GM10248 (cell line): ENCODE data around the gene SELENOV.

ENCODE experiments used
- CTCF ChIA-PET: fragments of 300-600 bp; sonication (Branson Sonifier 250); formaldehyde crosslinking; extraction: SDS; loops from one replicate; lab custom pipeline; 2021; ENCODE audit warnings: antibody characterized with exemption; lab: Yijun Ruan, JAX
- POLR2A ChIA-PET: fragments of 350-650 bp; sonication (Branson Sonifier 250); formaldehyde crosslinking; extraction: SDS; loops from one replicate; lab custom pipeline; 2020; ENCODE audit warnings: antibody characterized with exemption; lab: Yijun Ruan, JAX
- DNase-seq: peaks from one replicate; pipeline ENCODE4 v3.0.0; 2012; ENCODE audit errors: extremely low spot score
- TF ChIP-seq, protein P1 (sequence below): IDR thresholded peaks from 2 replicates; pipeline ENCODE4 v1.5.1; 2012; ENCODE audit warnings: mild to moderate bottlenecking, low read depth; ENCODE audit errors: extremely low read depth, missing control alignments, control extremely low read depth

SELENOV gene

DNA sequence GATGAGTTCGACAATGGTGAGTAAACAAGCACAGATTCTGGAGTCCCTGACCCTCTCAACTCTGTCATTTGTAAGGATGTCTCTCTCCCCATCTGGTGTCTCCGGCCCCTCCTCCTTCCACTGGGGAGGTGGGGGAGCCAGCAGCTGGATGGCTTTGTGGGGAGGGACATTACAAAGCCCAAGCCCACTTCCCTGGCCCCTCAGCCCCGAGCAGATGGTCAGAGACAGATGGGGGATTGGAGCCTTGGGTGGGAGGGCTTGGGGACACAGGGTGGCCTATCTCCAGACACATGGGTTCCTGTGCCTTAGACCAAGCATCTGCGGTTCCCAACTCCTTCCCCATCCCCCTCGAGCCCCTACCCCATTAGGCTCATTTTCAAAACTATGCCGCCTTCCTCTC is 31.8 kb upstream of the SELENOV start:
- CTCF ChIA-PET, result no interaction called here
- DNase-seq, result no peak
- POLR2A ChIA-PET, result interaction anchor here (0.7 kb wide), 1 partner anchor 35 kb away, joined by 3 read pairs; no protein-coding TSS in a partner anchor
- TF ChIP-seq, protein P1, sequence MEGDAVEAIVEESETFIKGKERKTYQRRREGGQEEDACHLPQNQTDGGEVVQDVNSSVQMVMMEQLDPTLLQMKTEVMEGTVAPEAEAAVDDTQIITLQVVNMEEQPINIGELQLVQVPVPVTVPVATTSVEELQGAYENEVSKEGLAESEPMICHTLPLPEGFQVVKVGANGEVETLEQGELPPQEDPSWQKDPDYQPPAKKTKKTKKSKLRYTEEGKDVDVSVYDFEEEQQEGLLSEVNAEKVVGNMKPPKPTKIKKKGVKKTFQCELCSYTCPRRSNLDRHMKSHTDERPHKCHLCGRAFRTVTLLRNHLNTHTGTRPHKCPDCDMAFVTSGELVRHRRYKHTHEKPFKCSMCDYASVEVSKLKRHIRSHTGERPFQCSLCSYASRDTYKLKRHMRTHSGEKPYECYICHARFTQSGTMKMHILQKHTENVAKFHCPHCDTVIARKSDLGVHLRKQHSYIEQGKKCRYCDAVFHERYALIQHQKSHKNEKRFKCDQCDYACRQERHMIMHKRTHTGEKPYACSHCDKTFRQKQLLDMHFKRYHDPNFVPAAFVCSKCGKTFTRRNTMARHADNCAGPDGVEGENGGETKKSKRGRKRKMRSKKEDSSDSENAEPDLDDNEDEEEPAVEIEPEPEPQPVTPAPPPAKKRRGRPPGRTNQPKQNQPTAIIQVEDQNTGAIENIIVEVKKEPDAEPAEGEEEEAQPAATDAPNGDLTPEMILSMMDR, result no peak

- ChIA-PET POLR2A (no interaction called here), CTCF (interaction anchor here (1.3 kb wide), 2 partner anchors 8 to 13 kb away, joined by 4 to 9 read pairs; partner anchors contain the start of gene DLL3)
- TF ChIP-seq, protein P1, result no peak
- DNase-seq, result no peak
Measured at GRCh38 chr19:39489756-39490155, 25.2 kb upstream of the SELENOV start.

DNA sequence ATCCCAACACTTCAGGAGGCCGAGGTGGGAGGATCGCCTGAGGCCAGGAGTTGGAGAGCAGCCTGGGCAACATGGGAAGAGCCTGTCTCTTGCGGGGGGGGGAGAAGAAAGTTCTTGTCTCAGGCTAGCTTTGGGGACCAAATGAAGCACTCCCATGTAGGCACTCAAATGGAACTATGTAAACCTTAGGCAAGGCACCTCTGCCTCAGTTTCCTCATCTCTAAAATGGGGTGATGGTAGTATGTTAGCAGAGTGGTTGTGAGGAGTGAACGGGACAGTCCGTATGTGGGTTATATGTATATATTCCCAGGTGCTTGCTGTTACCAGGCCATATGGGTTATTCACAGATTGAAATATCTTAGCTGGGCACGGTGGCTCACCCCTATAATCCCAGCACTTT is 22.7 kb upstream of the SELENOV start:
- POLR2A ChIA-PET, result no interaction called here
- CTCF ChIA-PET, result interaction anchor here (0.8 to 1.2 kb wide), 2 partner anchors 11 to 40 kb away, joined by 3 to 5 read pairs; partner anchors contain the start of gene EID2B

GRCh38 chr19:39492788-39493187 is 22.2 kb upstream of the SELENOV start:
- POLR2A ChIA-PET, result no interaction called here
- CTCF ChIA-PET, result interaction anchor here (0.8 kb wide), 1 partner anchor 39 kb away, joined by 3 read pairs; the partner anchor contains the start of gene EID2B
- no peak for DNase-seq
- TF ChIP-seq, protein P1, result no peak

More for the DNA sequence above, 22.7 kb upstream of the SELENOV start:
- TF ChIP-seq, protein P1, result no peak
- no peak for DNase-seq

- no peak for DNase-seq
- ChIA-PET POLR2A (no interaction called here), CTCF (interaction anchor here (1.2 to 1.5 kb wide), 3 partner anchors 8 to 38 kb away, joined by 3 to 6 read pairs (median 6); no protein-coding TSS in a partner anchor)
- TF ChIP-seq, protein P1, result no peak
Measured at GRCh38 chr19:39494661-39495060, 20.3 kb upstream of the SELENOV start.

GRCh38 chr19:39496063-39496462 is 18.9 kb upstream of the SELENOV start:
- no peak for DNase-seq
- CTCF ChIA-PET, result interaction anchor here (0.8 to 1.4 kb wide), 2 partner anchors 22 to 33 kb away, joined by 3 read pairs; no protein-coding TSS in a partner anchor
- TF ChIP-seq, protein P1, result no peak
- POLR2A ChIA-PET, result no interaction called here
